Peyer's patch (tissue), 4 donors: Measurements from ENCODE around the gene DHRS3. TPM values are rescaled to one million over a fixed set of nuclear protein-coding genes. Genes with fewer than 3 reads are reported as not detected.
"Not testable (repeated sequence)": the region's sequence is repeated elsewhere in the genome, so short reads cannot be mapped to it uniquely, and the experiment has no call there.

Experiments
- DNase-seq, 3 donors: peaks; one replicate each; pipeline ENCODE4 v3.0.0-alpha.2; 2017 to 2019
- H3K27ac ChIP-seq, 4 donors: fragments of 200-600 bp; sonication (generic); one replicate each; pipeline ENCODE4 v1.5.1; 2016 to 2019
- H3K27me3 ChIP-seq, 2 donors: fragments of 200-600 bp; sonication (generic); one replicate each; pipeline ENCODE4 v1.5.1; 2019
- H3K36me3 ChIP-seq, 3 donors: fragments of 200-600 bp; sonication (generic); one replicate each; pipeline ENCODE4 v1.5.1; 2016 to 2019
- H3K4me1 ChIP-seq, 4 donors: fragments of 200-600 bp; sonication (generic); one replicate each; pipeline ENCODE4 v1.5.1; 2016 to 2019
- H3K4me3 ChIP-seq, 4 donors: fragments of 200-600 bp; sonication (generic); 1 replicate in 3 of 4; 2 replicates in 1 of 4; pipeline ENCODE4 v1.5.1; 2016 to 2019; ENCODE audit warnings: mild to moderate bottlenecking in 1 of 4
- H3K9me3 ChIP-seq, 4 donors: fragments of 200-600 bp; sonication (generic); one replicate each; pipeline ENCODE4 v1.5.1; 2016 to 2019; ENCODE audit warnings: mild to moderate bottlenecking in 1 of 4
- POLR2A ChIP-seq, 2 donors: fragments of 450-650 bp; IDR thresholded peaks; one replicate each; pipeline ENCODE4 v1.5.1; 2017; ENCODE audit warnings: antibody characterized with exemption in 2 of 2, mild to moderate bottlenecking in 2 of 2, moderate library complexity in 2 of 2
- total RNA-seq, 4 donors: library from RNA; depleted of rRNA; stranded (reverse); fragments of >200 nt; gene quantifications; one replicate each; pipeline ENCODE4 v1.1.0, GENCODE V29; 2016
- TF ChIP-seq, protein P1 (sequence below), 6 experiments: fragments of 450-650 bp in 4 of 6; fragments of 200-600 bp in 2 of 6; sonication (generic) in 1 of 6; IDR thresholded peaks; one replicate each; pipeline ENCODE4 v1.5.1; 2017 to 2019; ENCODE audit warnings: antibody characterized with exemption in 6 of 6, mild to moderate bottlenecking in 3 of 6, moderate library complexity in 1 of 6

Gene DHRS3
- total RNA-seq, 4 donors from 2014 or later = 34.7 to 179 (median 108) TPM

DNA sequence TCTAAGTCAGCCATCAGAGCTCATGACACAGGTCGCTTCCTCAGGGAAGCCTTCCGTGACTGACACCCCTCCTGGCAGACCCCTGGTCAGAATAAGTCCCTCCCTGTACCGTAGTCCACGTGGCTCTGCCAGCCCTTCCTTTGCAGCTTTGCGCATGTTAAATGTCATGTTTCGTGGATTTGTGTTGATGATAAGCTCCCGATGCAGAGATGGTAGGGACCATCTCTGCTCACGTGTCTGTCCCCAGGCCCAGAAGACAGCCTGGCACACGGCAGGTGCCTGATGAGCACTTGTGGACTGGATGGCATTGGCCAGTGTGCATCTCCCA is 75.9 kb downstream of the DHRS3 start:
- peak overlapping the region in 3 of 4 donors; percentile 13 to 67 (median 58) for H3K27ac ChIP-seq
- no peak for DNase-seq
- TF ChIP-seq POLR2A (IDR thresholded peaks at IDR 0.05) = no peak
- TF ChIP-seq, protein P1, sequence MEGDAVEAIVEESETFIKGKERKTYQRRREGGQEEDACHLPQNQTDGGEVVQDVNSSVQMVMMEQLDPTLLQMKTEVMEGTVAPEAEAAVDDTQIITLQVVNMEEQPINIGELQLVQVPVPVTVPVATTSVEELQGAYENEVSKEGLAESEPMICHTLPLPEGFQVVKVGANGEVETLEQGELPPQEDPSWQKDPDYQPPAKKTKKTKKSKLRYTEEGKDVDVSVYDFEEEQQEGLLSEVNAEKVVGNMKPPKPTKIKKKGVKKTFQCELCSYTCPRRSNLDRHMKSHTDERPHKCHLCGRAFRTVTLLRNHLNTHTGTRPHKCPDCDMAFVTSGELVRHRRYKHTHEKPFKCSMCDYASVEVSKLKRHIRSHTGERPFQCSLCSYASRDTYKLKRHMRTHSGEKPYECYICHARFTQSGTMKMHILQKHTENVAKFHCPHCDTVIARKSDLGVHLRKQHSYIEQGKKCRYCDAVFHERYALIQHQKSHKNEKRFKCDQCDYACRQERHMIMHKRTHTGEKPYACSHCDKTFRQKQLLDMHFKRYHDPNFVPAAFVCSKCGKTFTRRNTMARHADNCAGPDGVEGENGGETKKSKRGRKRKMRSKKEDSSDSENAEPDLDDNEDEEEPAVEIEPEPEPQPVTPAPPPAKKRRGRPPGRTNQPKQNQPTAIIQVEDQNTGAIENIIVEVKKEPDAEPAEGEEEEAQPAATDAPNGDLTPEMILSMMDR (IDR thresholded peaks at IDR 0.05) = no peak
- H3K9me3 ChIP-seq = no peaks in the 10 kb centered on the region
- H3K36me3 ChIP-seq = no peaks in the 10 kb centered on the region
- H3K4me1 ChIP-seq = peaks cover 0 to 11% (median 0%) of the 10 kb centered on the region in 4 donors
- no peak overlapping the region for H3K4me3 ChIP-seq
- no peaks in the 10 kb centered on the region for H3K27me3 ChIP-seq

DNA sequence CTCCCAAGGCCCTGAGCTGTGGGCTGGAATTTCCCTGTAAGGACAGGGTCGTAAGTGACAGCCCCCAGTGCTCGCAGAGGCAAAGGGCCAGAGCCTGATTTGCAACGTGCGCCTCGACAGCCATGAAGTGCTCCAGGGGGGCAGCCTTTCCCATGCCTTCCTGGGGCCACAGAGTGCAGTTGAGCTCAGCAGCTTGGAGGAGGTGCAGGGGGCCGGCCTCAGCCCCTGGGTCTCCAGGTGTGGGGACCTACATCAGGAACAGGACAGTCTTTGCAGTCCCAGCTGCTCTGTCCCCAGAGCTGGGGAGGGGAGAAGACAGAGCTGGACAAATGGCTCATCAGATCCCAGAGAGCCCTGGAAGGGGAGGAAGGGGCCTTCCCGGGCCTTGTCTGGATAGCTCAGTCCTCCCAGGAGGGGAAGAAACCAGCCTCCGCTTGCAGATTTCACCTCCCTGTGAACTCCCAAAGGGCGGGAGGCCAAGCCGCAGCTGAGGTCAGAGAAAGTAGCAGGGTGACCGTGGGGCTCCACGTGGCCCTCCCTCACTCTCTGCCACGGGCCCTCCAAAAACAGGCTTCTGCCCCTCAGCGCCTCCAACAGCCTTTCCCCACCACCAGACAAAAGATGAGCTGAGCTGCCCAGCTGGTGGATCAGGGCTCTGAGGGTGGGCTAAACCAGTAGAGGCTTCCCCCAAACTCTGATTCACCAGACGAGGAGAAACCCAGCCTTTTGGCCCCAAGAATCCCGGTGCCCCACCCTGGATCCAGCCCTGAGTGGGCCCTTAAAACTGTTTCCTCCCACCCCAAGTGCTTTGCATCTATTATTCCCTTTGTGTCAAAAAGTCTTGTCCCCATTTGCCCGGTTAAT is 76.5 kb downstream of the DHRS3 start:
- TF ChIP-seq, protein P1 (IDR thresholded peaks at IDR 0.05) = no peak
- no peak for TF ChIP-seq POLR2A (IDR thresholded peaks at IDR 0.05)
- Histone ChIP-seq H3K9me3 (no peaks in the 10 kb centered on the region), H3K36me3 (no peaks in the 10 kb centered on the region), H3K4me1 (peaks cover 0 to 11% (median 0%) of the 10 kb centered on the region in 4 donors), H3K4me3 (no peak overlapping the region), H3K27ac (peak overlapping the region in 3 of 4 donors; percentile 13 to 67 (median 58)), H3K27me3 (no peaks in the 10 kb centered on the region)
- DNase-seq = no peak

DNA sequence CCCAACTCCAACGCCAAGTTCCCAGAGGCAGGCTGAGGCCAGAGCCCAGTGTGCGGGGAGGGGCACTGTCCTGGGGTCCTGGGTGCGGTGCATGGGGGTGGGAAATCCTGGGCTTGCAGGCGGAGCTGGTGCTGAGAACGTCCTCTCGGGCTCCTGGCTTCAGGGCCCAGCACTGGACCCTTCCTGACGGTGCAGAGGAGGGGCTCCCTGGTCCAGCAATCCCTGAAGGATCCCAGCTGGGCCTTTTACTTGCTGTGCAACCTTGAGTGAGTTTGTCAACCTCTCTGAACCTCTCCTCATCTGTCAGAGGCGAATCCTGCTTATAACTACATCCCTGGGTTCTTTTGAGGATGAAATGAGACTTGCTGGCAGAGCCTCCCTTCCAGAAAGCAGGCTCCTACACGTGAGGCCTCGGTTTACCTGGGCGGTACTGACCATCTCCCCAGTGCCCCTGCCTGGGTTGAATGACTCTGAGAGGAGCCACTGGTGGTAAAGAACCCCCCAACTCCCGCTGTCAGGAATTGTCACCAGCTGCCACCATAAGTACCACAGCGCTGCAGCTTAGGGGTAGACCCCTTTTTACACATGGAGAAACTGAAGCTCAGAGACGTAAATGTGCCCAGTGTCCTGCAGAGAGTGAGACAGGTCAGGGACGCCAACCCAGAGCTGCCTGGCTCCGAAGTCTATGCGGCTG is 77.3 kb downstream of the DHRS3 start:
- H3K27me3 ChIP-seq = no peaks in the 10 kb centered on the region
- H3K4me3 ChIP-seq = no peak overlapping the region
- H3K36me3 ChIP-seq = no peaks in the 10 kb centered on the region
- no peak for DNase-seq
- TF ChIP-seq, protein P1 (IDR thresholded peaks at IDR 0.05) = no peak
- no peak for TF ChIP-seq POLR2A (IDR thresholded peaks at IDR 0.05)
- peaks cover 0 to 11% (median 0%) of the 10 kb centered on the region in 4 donors for H3K4me1 ChIP-seq
- H3K27ac ChIP-seq = peak overlapping the region; percentile 36 to 67 (median 58)
- no peaks in the 10 kb centered on the region for H3K9me3 ChIP-seq

DNA sequence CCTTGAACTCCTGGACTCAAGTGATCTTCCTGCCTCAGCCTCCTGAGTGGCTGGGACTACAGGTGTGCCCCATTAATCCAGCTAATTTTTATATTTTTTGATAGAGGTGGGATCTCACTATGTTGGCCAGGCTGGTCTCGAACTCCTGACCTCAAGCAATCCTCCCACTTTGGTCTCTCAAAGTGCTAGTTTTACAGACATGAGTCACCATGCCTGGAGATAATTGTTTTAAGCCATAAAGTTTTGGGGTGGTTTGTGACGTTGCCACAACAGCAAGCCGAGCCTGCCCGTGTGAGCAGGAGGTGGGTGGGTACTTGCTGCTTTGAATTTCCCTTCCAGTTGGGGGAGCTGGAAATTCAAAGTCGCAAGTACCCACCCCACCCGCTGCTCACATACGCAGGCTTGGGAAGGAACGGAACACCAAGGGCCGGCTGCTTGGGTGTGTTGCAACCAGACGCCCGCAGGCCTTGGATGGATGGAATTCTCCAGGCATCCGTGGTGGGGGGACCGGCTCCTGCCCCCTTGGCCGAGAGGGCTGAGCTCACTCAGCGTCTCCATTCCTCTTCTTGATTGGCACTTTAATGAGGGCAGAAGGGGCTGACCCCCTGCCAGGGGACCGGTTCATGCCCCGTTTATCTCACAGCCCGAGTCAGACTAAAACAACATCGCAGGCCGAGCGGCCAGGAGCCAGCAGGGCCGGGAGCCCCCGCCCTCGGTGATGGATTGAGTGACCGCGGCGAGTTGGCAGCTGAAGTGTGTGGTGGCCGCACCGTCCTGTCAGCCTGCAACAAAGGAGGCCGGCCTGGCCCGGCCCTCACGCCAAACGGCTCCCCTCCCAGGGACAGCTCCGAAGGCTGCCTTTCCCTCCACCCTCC is 78.1 kb downstream of the DHRS3 start:
- DNase-seq = peak; percentile 42 to 72 (median 59)
- peak overlapping the region; percentile 36 to 67 (median 58) for H3K27ac ChIP-seq
- no peak overlapping the region for H3K4me3 ChIP-seq
- H3K4me1 ChIP-seq = peaks cover 0 to 11% (median 0%) of the 10 kb centered on the region in 4 donors
- H3K27me3 ChIP-seq = no peaks in the 10 kb centered on the region
- no peaks in the 10 kb centered on the region for H3K9me3 ChIP-seq
- TF ChIP-seq, protein P1 (IDR thresholded peaks at IDR 0.05) = no peak
- TF ChIP-seq POLR2A (IDR thresholded peaks at IDR 0.05) = no peak
- H3K36me3 ChIP-seq = no peaks in the 10 kb centered on the region

DNA sequence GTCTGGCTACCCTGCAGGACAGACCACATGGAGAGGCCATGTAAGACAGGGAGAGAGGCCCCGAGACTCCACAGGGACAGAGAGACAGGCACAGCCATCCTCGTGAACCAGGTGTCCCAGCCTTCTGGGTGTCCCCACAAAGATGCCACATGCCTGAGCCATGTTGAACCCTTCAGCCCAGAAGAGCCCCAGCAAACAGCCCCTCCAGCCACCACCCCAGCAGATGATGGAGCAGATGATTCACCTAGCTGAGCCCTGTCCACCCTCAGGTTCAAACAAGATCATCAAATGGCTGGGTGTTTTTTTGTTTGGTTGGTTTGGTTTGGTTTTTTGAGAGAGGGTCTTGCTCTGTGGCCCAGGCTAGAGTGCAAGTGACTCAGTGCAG is 78.7 kb downstream of the DHRS3 start:
- Histone ChIP-seq H3K9me3 (no peaks in the 10 kb centered on the region), H3K27me3 (no peaks in the 10 kb centered on the region), H3K36me3 (no peaks in the 10 kb centered on the region), H3K4me3 (no peak overlapping the region), H3K27ac (peak overlapping the region in 3 of 4 donors; percentile 57 to 67 (median 58)), H3K4me1 (peaks cover 0 to 11% (median 0%) of the 10 kb centered on the region in 4 donors)
- no peak for DNase-seq
- no peak for TF ChIP-seq POLR2A (IDR thresholded peaks at IDR 0.05)
- TF ChIP-seq, protein P1 (IDR thresholded peaks at IDR 0.05) = no peak

DNA sequence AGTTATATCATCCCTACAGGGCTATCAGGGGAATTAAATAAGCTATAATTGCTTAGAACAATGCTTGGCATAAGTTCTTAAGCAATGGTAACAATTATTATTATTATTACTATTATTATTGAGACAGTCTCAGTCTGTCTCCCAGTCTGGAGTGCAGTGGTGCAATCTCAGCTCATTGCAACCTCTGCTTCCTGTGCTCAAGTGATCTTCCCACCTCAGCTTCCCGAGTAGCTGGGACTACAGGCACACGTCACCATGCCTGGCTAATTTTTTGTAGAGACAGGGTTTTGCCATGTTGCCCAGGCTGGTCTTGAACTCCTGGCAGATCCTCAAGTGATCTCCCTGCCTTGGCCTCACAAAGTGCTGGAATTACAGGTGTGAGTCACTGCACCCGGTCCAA is 79.5 kb downstream of the DHRS3 start:
- peak in 1 of 3 donors; percentile 24 for DNase-seq
- not testable (repeated sequence) for H3K4me3 ChIP-seq, H3K9me3 ChIP-seq, H3K27me3 ChIP-seq, H3K36me3 ChIP-seq, H3K27ac ChIP-seq
- H3K4me1 ChIP-seq = peaks cover 0 to 11% (median 0%) of the 10 kb centered on the region in 4 donors
